Activated gamma-delta T cell treated with Interleukin-2 at 50 U/mL for 16 hours (primary cell): ENCODE data around the gene ALKBH3.

ENCODE experiments used
- DNase-seq: peaks from one replicate; pipeline ENCODE4 v3.0.0-alpha.2; 2020

The ALKBH3 gene

DNA sequence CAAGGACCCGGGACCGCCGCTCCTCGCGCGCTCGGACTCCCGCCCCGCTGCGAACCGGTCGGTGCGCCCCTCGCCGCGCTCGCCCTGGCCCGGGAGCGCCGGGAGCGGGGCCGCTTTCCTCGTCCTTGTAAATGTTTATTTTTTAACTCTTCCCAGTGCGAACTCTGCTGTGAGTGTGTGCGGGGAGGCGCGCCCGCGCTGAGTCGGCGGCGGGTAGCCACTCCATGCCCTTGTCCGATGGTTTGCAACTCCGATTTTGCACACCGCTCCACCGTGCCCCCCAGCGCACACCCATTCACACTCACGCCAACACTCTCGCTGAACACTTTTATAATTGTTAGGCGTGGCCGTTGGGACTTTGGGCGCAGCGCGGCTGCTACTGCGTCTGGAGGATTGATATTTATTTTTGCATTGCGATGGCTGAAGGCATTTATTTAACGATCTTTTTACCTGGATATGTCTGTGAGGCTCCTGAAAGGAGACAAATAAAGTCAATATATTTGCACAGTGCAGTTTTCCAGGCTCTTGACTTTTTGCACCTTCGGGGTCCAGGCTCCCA lies 62.8 kb downstream of the ALKBH3 start:
- no peak for DNase-seq

DNA sequence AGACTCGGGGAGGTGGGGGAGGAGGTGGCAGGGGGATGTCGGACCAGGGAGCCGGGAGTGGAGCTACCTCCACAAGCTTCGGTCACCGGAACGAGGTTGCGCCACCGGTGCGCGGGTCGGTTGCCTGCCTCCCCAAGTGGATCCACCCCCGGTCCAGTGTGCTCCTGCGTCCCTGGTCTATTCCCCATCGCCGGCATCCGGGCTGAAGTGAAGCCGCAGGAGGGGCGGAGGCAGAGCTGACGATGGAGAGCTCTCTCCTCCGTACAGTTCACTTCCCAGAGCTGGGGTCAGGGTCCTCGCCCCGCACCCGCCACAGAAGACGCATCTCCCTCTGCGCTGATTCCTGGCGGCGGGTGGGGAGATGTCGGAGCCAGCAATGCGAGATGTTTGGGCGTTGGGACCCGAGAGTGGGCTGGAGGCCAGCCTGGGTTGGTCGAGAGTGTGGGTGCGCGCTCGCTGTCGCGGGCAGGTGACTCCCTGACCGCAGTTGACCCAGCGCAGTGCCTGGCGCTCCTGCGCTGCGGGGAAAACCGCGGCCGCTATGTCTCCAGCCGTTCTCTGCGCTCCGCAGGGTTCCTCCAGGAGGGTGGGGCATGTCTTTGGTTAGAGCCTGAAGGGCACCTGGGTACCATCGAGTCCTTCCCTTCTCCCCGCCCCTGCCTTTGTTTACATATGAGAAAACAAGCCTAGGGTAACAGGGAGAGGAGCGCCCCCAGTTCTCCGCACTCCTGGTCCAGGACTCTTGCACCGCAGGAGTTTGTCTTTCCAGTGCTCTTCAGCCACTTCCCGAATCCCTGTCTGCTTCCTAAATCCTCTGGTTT lies 63.5 kb downstream of the ALKBH3 start:
- no peak for DNase-seq

DNA sequence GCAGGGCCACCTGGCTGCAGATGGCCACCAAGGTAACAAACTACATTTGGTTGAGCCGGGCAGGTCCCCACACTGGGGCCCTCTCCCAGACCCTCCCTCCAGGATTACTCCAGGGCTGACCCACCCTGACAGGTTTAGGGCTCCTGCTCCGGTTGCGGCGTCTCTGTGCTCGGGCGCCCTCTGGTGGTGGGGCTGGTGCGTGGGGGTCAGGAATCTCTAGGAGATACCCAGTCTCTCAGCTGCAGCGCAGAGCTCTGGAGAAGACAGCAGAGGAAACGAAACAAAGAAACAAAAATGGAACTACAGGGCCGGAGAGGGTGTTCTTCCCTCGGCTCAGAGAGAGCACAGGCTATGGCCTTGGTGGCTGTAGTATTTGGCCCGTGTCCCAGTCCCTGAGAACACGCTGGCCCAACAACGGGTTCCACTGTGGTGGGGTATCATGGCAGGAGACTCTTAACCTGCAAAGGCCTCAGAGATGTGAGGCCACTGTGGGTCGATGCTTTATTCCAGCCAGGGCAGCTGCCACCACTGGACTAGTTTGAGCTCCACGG lies 64.2 kb downstream of the ALKBH3 start:
- peak; percentile 62 for DNase-seq

- DNase-seq: no peak
These were observed 66.4 kb downstream of the ALKBH3 start for GRCh38 chr11:43947003-43947500.

GRCh38 chr11:43947815-43948214 lies 67.2 kb downstream of the ALKBH3 start:
- no peak for DNase-seq

DNA sequence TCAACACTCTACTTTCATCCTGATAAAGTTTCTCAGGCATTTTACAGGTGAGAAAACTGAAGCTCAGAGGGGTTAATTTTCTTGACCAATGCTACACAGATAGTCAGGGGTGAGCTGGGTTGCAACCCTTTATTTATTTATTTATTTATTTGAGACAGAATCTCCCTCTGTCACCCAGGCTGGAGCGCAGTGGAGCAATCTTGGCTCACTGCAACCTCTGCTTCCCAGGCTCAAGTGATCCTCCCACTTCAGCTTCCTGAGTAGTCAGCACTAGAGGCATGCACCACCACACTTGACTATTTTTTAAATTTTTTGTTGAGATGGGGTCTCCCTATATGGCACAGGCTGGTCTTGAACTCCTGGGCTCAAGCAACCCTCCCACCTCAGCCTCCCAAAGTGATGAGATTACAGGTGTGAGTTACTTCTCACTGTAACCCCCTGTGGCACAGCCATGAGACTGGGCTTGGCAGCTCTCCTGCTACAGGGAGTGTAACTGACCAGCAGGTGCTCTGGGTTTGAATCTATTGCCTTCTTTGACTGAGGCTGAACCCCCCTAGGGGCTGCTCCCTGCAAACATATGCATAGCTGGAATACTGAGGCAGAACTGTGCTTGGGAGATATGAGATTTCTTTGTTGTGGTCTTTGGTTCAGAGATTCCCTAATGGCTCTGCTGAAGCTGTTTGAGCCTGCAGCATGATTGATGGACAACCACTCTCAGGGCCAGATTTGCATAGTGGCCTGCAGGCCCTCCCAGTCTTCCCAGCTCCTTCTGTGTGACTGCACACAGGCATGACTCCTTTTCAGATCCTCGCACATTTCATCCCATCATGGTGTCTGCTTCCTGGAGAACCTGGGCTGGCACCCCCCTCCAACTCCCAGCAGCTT lies 68.0 kb downstream of the ALKBH3 start:
- no peak for DNase-seq

DNA sequence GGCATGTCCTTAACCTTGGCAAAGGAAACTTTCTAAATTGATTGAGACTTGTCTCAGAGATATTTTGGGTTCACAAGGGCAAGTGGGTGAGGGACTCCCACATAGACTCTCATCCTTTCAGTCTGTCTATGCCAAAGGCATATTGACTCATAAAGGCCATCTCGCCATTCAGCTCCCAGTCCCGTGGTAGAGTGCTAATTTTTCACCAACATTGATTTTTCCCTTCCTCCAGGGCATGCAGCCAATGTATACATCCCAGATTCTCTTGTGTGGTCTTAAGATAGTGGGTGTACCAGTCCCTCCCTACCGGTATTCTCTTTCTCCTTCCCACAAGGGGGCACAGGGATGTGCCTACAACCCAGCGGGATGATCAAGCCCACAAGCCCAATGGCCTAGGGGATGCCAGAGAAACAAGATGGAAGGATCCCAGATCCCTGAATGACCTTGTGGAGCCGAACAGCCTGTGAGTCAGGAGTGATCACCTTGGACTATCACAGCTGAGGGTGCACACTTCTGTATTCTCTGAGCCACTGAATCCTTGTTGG lies 69.8 kb downstream of the ALKBH3 start:
- DNase-seq: no peak

GRCh38 chr11:43951231-43951630 lies 70.6 kb downstream of the ALKBH3 start:
- no peak for DNase-seq

GRCh38 chr11:43952020-43952400 lies 71.4 kb downstream of the ALKBH3 start:
- no peak for DNase-seq

DNA sequence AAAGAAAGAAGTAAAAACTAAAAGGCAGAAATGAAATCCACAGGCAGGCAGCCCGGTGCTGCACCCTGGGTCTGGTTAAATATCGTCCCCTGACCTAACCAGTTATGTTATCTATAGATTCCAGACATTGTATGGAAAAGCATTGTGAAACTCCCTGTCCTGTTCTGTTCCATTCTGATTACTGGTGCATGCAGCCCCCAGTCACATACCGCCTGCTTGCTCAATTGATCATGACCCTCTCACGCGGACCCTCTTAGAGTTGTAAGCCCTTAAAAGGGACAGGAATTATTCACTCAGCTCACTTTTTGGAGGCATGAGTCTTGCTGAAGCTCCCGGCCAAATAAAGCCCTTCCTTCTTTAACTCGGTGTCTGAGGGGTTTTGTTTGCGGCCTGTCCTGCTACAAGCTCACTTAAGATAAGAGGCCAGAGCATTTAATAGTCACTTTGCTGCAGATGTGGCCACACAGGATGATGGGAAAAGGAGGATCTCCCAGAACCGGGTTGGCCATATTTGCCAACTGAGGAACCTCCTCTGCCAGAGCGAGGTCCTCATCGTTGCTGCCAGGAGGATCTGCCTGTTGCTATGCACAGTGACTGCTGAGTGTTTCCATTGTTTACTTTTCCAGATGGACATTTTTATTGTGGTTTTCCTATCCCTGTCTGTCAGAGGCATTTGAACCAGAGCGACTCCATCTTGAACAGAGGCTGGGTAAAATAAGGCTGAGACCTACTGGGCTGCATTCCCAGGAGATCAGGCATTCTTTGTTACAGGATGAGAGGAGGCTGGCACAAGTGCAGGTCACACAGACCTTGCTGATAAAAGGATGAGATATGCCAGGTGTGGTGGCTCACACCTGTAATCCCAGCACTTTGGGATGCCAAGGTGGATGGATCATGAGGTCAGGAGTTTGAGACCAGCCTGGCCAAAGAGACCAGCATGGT lies 72.0 kb downstream of the ALKBH3 start:
- no peak for DNase-seq

DNA sequence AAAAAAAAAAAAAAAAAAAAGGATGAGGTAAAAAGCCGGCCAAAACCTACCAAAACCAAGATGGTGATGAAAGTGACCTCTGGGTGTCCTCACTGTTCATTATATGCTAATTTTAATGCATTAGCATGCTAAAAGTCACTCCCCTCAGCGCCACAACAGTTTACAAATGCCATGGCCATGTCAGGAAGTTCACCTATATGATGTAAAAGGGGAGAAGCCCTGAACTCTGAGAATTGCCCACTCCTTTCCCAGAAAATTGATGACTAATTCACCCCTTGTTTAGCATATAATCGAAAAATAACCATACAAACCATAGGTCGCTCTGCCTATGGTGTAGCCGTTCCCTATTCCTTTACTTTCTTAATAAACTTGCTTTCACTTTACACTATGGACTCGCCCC lies 72.9 kb downstream of the ALKBH3 start:
- no peak for DNase-seq

GRCh38 chr11:43954241-43954640 lies 73.6 kb downstream of the ALKBH3 start:
- no peak for DNase-seq

DNA sequence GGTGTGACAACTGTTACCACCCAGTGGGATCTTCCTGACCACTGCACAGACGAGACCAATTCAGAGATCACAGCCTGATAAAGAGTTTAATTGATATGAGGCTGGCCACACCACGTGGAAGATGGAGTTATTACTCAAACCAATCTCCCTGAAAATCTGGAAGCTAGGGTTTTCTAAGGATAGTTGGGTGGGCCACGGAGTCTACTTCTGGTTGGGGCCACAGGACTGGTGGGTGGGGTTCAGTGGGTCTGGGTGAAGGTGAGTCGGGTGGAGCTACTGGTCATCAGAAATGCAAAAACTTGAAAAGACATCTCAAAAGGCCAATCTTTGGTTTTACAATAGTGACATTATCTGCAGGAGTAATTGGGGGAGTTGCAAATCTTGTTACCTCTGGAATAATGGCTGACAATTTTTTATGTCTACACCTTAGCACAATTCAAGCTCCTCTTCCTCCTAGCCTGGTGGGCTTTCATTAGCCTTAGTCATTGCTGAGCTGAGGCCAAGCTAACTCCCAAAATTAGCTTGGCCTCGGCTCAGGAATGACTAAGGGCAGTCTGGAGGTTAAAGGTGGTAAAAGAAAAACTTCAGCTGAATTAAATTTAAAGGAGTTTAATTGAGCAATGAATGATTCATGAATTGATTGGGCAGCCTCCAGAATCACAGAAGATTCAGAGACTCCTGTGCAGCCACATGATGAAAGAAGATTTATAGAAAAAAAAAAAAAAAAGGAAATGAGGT lies 74.9 kb downstream of the ALKBH3 start:
- DNase-seq: no peak

- DNase-seq: no peak
These were observed 76.9 kb downstream of the ALKBH3 start for GRCh38 chr11:43957571-43957970.

DNA sequence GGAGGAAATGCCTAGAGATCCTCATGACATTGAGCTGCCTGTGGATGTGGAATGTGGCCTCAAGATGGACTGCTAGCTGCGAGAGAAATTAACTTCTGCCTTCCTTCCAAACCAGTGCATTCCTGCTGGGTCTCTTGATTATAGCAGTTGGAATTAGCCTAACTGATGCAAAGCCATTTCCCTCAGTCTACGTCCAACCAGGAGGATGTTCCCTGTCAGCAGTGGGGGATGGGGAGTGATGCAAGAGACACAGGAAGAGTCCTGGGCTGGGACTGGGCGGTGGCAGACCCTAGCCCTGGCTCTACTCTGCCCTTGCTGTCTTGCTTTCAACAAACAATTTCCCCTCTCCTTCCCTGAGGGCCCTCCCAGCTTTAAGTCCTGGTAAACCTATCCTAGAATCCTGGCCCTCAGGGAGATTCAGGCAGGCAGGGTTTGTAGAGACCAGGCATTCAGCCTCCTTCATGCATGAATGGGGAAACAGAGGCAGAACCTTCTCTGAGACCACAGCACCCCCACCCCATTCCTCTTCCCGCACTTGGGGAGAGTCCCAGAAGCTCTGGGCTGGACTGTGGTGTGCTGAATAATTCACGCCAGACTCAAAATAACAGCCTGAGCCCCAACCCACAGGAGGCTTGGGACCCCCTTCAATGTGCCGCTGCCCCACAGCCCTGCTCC lies 78.8 kb downstream of the ALKBH3 start:
- DNase-seq: no peak

GRCh38 chr11:43962383-43963278 lies 82.0 kb downstream of the ALKBH3 start:
- DNase-seq: no peak

DNA sequence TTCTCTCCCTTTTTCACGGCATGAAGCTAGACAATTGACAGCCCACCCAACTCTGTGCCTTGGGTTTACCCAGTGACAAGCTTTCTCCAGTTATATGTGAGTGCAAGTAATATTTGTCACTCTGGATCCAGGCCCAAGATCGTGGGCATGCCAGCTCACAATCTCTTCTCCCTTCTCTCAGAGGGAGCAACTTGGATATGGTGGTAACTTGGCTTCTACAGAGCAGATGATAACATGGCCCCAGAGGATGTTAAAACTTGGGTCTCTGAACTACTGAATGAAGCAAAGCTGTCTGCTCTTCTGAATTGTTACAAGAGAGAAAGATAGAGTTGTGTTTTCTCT lies 82.6 kb downstream of the ALKBH3 start:
- DNase-seq: no peak

- DNase-seq: no peak
These were observed 87.0 kb downstream of the ALKBH3 start for GRCh38 chr11:43967661-43968060.

DNA sequence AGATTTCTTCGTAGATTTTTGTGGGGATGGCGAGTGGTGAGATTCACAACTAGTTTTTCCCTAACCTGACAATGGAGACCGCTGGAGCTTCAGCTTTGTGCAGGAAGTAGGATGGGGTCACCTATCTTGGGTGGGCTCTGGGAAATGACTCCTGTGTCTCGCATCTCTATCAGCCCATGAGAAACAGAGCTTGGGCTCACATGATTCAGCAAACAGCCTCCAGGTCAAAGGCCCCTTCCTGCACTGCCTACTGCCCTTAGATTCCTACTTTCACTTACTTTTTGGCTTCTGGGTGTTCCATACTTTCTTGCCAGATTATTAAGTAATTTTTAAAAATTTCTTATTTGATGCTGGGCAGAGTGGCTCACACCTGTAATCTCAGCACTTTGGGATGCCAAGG lies 88.1 kb downstream of the ALKBH3 start:
- no peak for DNase-seq

GRCh38 chr11:43969543-43969942 lies 88.9 kb downstream of the ALKBH3 start:
- DNase-seq: no peak
